ENCODE data around the gene MRPL46.

DNA sequence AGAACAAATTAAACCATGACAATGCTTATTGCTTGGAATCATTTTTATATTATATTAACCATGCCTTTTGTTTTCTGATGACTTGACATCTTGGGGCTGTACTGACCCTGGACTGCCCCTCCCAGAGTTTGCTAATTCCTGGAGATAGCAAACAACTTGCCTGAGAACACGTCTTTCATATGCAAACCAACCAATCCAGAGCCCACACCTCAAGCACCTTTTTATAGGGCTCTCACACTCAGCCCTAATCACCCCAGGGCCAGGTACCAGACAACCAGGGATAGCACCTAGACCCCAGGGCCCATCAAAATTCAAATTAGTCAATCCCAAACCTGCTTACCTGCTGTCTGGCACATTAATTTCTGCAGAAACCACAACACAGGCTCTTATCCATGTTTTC is 37.3 kb upstream of the MRPL46 start:
- TF ChIP-seq REST (IDR thresholded peaks at IDR 0.05; ENCODE audit: insufficient read depth in 1 of 2, low read depth in 2 of 2, low read length in 2 of 2) (no peak), POLR2AphosphoS5 (IDR thresholded peaks at IDR 0.05; ENCODE audit: low read depth, low read length) (no peak), SIN3A (IDR thresholded peaks at IDR 0.05; ENCODE audit: borderline replicate concordance, insufficient read depth, low read length) (no peak), TAF1 (IDR thresholded peaks at IDR 0.05; ENCODE audit: borderline replicate concordance, insufficient read depth, low read length) (no peak), FOXP2 (optimal IDR thresholded peaks at IDR 0.05; ENCODE audit: borderline replicate concordance, extremely low read depth, extremely low read length, insufficient read depth) (no peak)

Measured in PFSK-1 (cell line).